Uterus (tissue), 2 donors: Measurements from ENCODE around the gene EGFLAM.

Experiments
- POLR2A ChIP-seq, 2 donors: fragments of 450-650 bp; IDR thresholded peaks; one replicate each; pipeline ENCODE4 v1.6.1; 2016; ENCODE audit warnings: antibody characterized with exemption in 2 of 2, mild to moderate bottlenecking in 1 of 2, moderate library complexity in 1 of 2
- TF ChIP-seq, protein P1 (sequence below), 4 experiments: fragments of 200-600 bp in 2 of 4; fragments of 450-650 bp in 2 of 4; sonication (generic) in 2 of 4; IDR thresholded peaks; one replicate each; pipeline ENCODE4 v1.5.1; 2016 to 2019; ENCODE audit warnings: antibody characterized with exemption in 4 of 4, mild to moderate bottlenecking in 2 of 4, moderate library complexity in 1 of 4

DNA sequence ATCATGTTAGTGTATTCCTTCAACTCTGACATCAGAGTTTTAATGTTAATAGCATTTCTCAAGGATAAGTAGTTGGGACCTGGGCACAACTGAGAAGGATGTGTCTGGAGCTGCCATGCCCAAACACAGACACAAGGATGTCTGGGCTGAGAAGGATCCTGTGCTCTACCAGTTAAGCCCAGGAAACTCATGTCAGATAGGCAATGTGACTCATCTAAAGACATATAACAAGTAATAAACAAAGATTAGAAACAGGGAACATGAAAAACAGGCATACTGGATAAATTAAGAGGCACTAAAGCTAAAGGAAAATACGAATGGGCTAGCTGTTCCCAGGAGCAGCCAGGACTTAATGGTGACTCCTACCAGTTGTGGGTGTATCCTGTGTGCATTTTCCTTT is 9.1 kb upstream of the EGFLAM start:
- TF ChIP-seq, protein P1, sequence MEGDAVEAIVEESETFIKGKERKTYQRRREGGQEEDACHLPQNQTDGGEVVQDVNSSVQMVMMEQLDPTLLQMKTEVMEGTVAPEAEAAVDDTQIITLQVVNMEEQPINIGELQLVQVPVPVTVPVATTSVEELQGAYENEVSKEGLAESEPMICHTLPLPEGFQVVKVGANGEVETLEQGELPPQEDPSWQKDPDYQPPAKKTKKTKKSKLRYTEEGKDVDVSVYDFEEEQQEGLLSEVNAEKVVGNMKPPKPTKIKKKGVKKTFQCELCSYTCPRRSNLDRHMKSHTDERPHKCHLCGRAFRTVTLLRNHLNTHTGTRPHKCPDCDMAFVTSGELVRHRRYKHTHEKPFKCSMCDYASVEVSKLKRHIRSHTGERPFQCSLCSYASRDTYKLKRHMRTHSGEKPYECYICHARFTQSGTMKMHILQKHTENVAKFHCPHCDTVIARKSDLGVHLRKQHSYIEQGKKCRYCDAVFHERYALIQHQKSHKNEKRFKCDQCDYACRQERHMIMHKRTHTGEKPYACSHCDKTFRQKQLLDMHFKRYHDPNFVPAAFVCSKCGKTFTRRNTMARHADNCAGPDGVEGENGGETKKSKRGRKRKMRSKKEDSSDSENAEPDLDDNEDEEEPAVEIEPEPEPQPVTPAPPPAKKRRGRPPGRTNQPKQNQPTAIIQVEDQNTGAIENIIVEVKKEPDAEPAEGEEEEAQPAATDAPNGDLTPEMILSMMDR (IDR thresholded peaks at IDR 0.05), result no peak
- no peak for TF ChIP-seq POLR2A (IDR thresholded peaks at IDR 0.05)
